Suprapubic skin (tissue), 4 donors: ENCODE results near the gene RBM5. TPM values are rescaled to one million over a fixed set of nuclear protein-coding genes. Genes with fewer than 3 reads are reported as not detected.

Experiments
- DNase-seq, 2 donors: peaks; one replicate each; pipeline ENCODE4 v3.0.0-alpha.2; 2019; ENCODE audit warnings: low spot score in 2 of 2
- H3K27ac ChIP-seq: fragments of 200-600 bp; sonication (generic); one replicate; pipeline ENCODE4 v1.5.1; 2019
- H3K27me3 ChIP-seq: fragments of 200-600 bp; sonication (generic); one replicate; pipeline ENCODE4 v1.5.1; 2019
- H3K36me3 ChIP-seq: fragments of 200-600 bp; sonication (generic); one replicate; pipeline ENCODE4 v1.5.1; 2019
- H3K4me1 ChIP-seq: fragments of 200-600 bp; sonication (generic); one replicate; pipeline ENCODE4 v1.5.1; 2019
- H3K4me3 ChIP-seq: fragments of 200-600 bp; sonication (generic); one replicate; pipeline ENCODE4 v1.5.1; 2019; ENCODE audit warnings: mild to moderate bottlenecking
- H3K9me3 ChIP-seq: fragments of 200-600 bp; sonication (generic); one replicate; pipeline ENCODE4 v1.5.1; 2019
- EP300 ChIP-seq: sonication (generic); formaldehyde crosslinking; IDR thresholded peaks from one replicate; pipeline ENCODE4 v1.6.1; 2017; ENCODE audit warnings: antibody characterized with exemption
- POLR2A ChIP-seq, 2 donors: fragments of 450-650 bp; IDR thresholded peaks; one replicate each; pipeline ENCODE4 v1.6.1; 2017; ENCODE audit warnings: antibody characterized with exemption in 2 of 2, mild to moderate bottlenecking in 2 of 2, moderate library complexity in 2 of 2
- POLR2AphosphoS5 ChIP-seq, 3 donors: sonication (generic); formaldehyde crosslinking; IDR thresholded peaks; one replicate each; pipeline ENCODE4 v1.6.1; 2017; ENCODE audit warnings: antibody characterized with exemption in 3 of 3
- WGBS: methylation state at CpG from one replicate; pipeline ENCODE4 v1.1.5; 2018; 5-methylcytosine and 5-hydroxymethylcytosine counted together
- total RNA-seq, 4 donors: library from RNA; depleted of rRNA; stranded (reverse); fragments of >200 nt; gene quantifications; one replicate each; pipeline ENCODE4 v1.1.0, GENCODE V29; 2016
- TF ChIP-seq, protein P1 (sequence below), 2 donors: fragments of 200-600 bp in 1 of 2; fragments of 450-650 bp in 1 of 2; sonication (generic) in 1 of 2; IDR thresholded peaks; one replicate each; pipeline ENCODE4 v1.5.1; 2016 to 2019; ENCODE audit warnings: antibody characterized with exemption in 2 of 2, mild to moderate bottlenecking in 1 of 2, moderate library complexity in 1 of 2

The RBM5 gene
- total RNA-seq, 4 donors from 2014 or later = 129 to 681 (median 208) TPM

GRCh38 chr3:50134367-50134766, 45.6 kb downstream of the RBM5 start:
- H3K4me3 ChIP-seq = no peak overlapping the region
- no peak overlapping the region for H3K27ac ChIP-seq
- no peaks in the 10 kb centered on the region for H3K9me3 ChIP-seq
- TF ChIP-seq, protein P1, sequence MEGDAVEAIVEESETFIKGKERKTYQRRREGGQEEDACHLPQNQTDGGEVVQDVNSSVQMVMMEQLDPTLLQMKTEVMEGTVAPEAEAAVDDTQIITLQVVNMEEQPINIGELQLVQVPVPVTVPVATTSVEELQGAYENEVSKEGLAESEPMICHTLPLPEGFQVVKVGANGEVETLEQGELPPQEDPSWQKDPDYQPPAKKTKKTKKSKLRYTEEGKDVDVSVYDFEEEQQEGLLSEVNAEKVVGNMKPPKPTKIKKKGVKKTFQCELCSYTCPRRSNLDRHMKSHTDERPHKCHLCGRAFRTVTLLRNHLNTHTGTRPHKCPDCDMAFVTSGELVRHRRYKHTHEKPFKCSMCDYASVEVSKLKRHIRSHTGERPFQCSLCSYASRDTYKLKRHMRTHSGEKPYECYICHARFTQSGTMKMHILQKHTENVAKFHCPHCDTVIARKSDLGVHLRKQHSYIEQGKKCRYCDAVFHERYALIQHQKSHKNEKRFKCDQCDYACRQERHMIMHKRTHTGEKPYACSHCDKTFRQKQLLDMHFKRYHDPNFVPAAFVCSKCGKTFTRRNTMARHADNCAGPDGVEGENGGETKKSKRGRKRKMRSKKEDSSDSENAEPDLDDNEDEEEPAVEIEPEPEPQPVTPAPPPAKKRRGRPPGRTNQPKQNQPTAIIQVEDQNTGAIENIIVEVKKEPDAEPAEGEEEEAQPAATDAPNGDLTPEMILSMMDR (IDR thresholded peaks at IDR 0.05) = no peak
- no peak for TF ChIP-seq POLR2A (IDR thresholded peaks at IDR 0.05)
- TF ChIP-seq EP300 = no peak
- no peak for TF ChIP-seq POLR2AphosphoS5 (IDR thresholded peaks at IDR 0.05)
- no peaks in the 10 kb centered on the region for H3K36me3 ChIP-seq
- WGBS = 40% methylated on average over 2 of the region's 2 CpGs
- H3K27me3 ChIP-seq = no peaks in the 10 kb centered on the region
- DNase-seq = no peak
- peaks cover 33% of the 10 kb centered on the region for H3K4me1 ChIP-seq

GRCh38 chr3:50135964-50136363, 47.2 kb downstream of the RBM5 start:
- no peaks in the 10 kb centered on the region for H3K27me3 ChIP-seq
- H3K27ac ChIP-seq = no peak overlapping the region
- no peaks in the 10 kb centered on the region for H3K36me3 ChIP-seq
- TF ChIP-seq POLR2A (IDR thresholded peaks at IDR 0.05) = no peak
- TF ChIP-seq, protein P1 (IDR thresholded peaks at IDR 0.05) = no peak
- TF ChIP-seq EP300 = no peak
- TF ChIP-seq POLR2AphosphoS5 (IDR thresholded peaks at IDR 0.05) = no peak
- H3K4me1 ChIP-seq = peaks cover 38% of the 10 kb centered on the region
- WGBS = 94% methylated on average over 5 of the region's 5 CpGs
- no peaks in the 10 kb centered on the region for H3K9me3 ChIP-seq
- DNase-seq = no peak
- no peak overlapping the region for H3K4me3 ChIP-seq

DNA sequence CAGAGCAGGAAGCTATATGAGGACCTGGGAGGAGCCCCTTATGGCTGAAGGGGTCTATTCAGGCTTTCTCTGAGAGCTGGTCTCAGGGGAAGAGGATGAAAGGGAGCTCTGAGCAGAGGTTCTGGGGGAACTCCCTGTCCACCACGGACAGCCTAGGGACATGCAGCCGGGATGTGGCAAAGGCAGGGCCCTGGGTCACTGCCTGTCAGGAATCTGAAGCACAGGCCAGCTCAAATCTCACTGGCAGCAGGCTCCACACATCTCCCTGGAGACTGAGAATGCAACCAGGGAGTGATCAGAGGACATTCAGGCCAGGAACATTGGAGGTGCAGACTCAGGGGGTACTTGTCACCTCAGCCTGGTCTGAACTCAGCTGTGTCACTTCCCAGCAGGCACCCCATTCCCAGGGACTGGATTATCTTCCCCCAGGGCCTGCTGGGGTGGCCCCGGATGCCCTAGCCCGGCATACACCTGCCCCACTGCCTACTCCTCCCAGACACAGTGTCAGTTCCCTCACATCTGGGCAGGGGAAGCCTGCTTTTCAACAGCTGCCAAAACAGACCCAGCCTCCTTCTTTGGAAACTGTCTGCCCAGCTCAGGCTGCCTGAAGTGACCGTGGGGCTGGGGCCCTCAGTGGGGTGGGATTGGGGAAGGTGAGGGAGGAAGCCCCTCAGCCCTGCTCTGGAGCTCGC, 48.1 kb downstream of the RBM5 start:
- no peak overlapping the region for H3K27ac ChIP-seq
- TF ChIP-seq POLR2A (IDR thresholded peaks at IDR 0.05) = no peak
- no peak for TF ChIP-seq EP300
- TF ChIP-seq POLR2AphosphoS5 (IDR thresholded peaks at IDR 0.05) = no peak
- TF ChIP-seq, protein P1 (IDR thresholded peaks at IDR 0.05) = no peak
- no peak for DNase-seq
- H3K4me3 ChIP-seq = no peak overlapping the region
- no peaks in the 10 kb centered on the region for H3K36me3 ChIP-seq
- no peaks in the 10 kb centered on the region for H3K9me3 ChIP-seq
- 67% methylated on average over 3 of the region's 6 CpGs for WGBS
- peaks cover 38% of the 10 kb centered on the region for H3K4me1 ChIP-seq
- H3K27me3 ChIP-seq = no peaks in the 10 kb centered on the region

DNA sequence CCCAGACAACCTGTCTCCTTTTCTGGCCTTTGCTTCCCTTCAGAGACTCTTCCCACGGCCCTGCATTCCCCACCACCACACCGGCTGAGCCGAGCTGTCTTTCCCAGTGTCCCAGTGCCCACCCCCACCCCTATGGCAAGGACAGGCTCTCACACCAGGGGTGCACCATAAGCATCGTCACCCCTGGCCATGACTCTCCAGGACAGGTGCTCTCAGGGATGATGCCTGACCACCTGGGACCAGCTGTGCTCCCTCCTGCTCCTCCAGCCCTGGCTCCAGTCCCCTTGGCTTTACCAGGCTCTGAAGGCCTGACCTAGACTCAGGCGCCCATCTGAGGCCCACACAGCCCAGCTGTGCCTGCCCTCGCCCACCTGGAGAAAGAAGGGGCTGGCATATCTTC, 48.8 kb downstream of the RBM5 start:
- Histone ChIP-seq H3K9me3 (no peaks in the 10 kb centered on the region), H3K4me3 (no peak overlapping the region), H3K4me1 (peaks cover 38% of the 10 kb centered on the region), H3K27me3 (no peaks in the 10 kb centered on the region), H3K36me3 (no peaks in the 10 kb centered on the region), H3K27ac (no peak overlapping the region)
- no peak for DNase-seq
- 90% methylated on average over 4 of the region's 6 CpGs for WGBS
- TF ChIP-seq POLR2AphosphoS5 (IDR thresholded peaks at IDR 0.05) = no peak
- TF ChIP-seq, protein P1 (IDR thresholded peaks at IDR 0.05) = no peak
- no peak for TF ChIP-seq EP300
- no peak for TF ChIP-seq POLR2A (IDR thresholded peaks at IDR 0.05)

GRCh38 chr3:50138266-50139200, 49.8 kb downstream of the RBM5 start:
- Histone ChIP-seq H3K4me1 (peaks cover 38% of the 10 kb centered on the region), H3K9me3 (no peaks in the 10 kb centered on the region), H3K27me3 (no peaks in the 10 kb centered on the region), H3K36me3 (no peaks in the 10 kb centered on the region), H3K27ac (no peak overlapping the region), H3K4me3 (no peak overlapping the region)
- DNase-seq = no peak
- WGBS = 23% methylated on average over 13 of the region's 13 CpGs
- TF ChIP-seq POLR2AphosphoS5 (IDR thresholded peaks at IDR 0.05) (no peak), POLR2A (IDR thresholded peaks at IDR 0.05) (no peak), EP300 (no peak)
- TF ChIP-seq, protein P1 (IDR thresholded peaks at IDR 0.05) = no peak
